GM12891 (cell line): ENCODE measurements around the gene UBALD2.

Experiments
- PAX5 ChIP-seq: IDR thresholded peaks from 2 replicates; pipeline ENCODE4 v1.6.1; 2011; ENCODE audit warnings: low read length, moderate library complexity, mild to moderate bottlenecking; ENCODE audit not compliant: insufficient read depth, severe bottlenecking
- POLR2A ChIP-seq: IDR thresholded peaks from 2 replicates; pipeline ENCODE4 v1.6.1; 2011; ENCODE audit warnings: low read depth, low read length, control low read depth
- POLR2AphosphoS5 ChIP-seq: IDR thresholded peaks from 2 replicates; pipeline ENCODE4 v1.6.1; 2011; ENCODE audit warnings: low read depth, low read length, control low read depth
- POU2F2 ChIP-seq: IDR thresholded peaks from 2 replicates; pipeline ENCODE4 v1.6.1; 2011; ENCODE audit warnings: low read depth, mild to moderate bottlenecking, control low read depth, low read length, moderate library complexity
- SPI1 ChIP-seq: IDR thresholded peaks from 2 replicates; pipeline ENCODE4 v1.6.1; 2011; ENCODE audit warnings: low read depth, low read length, control low read depth
- TAF1 ChIP-seq: IDR thresholded peaks from 2 replicates; pipeline ENCODE4 v1.6.1; 2011; ENCODE audit warnings: low read depth, low read length, control low read depth

DNA sequence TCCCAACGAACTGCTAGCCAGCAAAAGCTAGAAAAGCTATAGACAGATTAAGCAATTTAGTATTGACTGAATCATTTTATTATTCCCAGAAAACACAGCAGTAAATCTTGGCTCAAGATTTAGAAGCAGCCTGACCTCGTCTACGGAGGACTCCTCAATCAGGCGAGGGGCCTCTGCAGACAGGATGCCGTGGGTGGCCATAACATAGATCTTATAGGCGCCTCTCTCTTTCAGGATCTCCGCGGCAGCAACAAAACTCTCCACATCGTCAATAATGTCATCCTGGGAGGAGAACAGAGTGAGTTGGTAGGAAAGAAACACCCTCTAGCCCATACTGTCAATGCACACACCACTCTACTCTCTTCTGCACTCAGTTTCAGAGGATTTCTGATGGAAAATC is 47.6 kb downstream of the UBALD2 start:
- no peak for TF ChIP-seq POLR2A
- TF ChIP-seq PAX5 = no peak
- TF ChIP-seq POLR2AphosphoS5 = no peak
- no peak for TF ChIP-seq SPI1
- no peak for TF ChIP-seq POU2F2
- TF ChIP-seq TAF1 = no peak
